Tibial nerve (tissue), 4 donors: Measurements from ENCODE around the gene BAIAP2.

ENCODE experiments used
- CTCF ChIP-seq, 5 experiments: fragments of 200-600 bp in 3 of 5; fragments of 450-650 bp in 2 of 5; sonication (generic) in 3 of 5; IDR thresholded peaks; one replicate each; pipeline ENCODE4 v1.5.1; 2016 to 2019; ENCODE audit warnings: antibody characterized with exemption in 5 of 5, mild to moderate bottlenecking in 3 of 5, moderate library complexity in 2 of 5
- EP300 ChIP-seq, 2 donors: sonication (generic); formaldehyde crosslinking; IDR thresholded peaks; one replicate each; pipeline ENCODE4 v1.6.1; 2017; ENCODE audit warnings: antibody characterized with exemption in 2 of 2, mild to moderate bottlenecking in 1 of 2
- POLR2A ChIP-seq, 2 donors: fragments of 450-650 bp; IDR thresholded peaks; one replicate each; pipeline ENCODE4 v1.6.1; 2017; ENCODE audit warnings: antibody characterized with exemption in 2 of 2, mild to moderate bottlenecking in 2 of 2, moderate library complexity in 2 of 2

DNA sequence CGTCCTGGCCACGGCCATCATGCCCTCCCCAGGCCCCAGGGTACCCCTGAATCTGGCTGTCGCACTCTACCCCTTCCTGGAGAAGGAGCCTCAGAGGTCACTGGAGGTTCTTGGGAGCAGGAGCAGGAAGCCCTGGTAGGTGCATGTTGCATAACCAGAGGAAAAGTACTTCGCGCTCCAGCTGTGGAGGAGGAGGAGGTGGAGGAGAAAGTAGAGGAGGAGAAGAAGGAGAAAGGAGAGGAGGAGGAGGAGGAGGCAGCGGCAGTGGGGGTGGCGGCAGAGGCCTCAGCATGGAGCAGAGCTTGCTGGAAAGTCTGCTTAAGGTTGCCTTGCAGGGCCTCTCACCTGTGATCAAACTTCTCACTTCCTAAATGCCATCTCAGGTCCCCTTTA, 61.8 kb downstream of the BAIAP2 start:
- TF ChIP-seq CTCF (IDR thresholded peaks at IDR 0.05) (no peak), POLR2A (IDR thresholded peaks at IDR 0.05) (no peak), EP300 (IDR thresholded peaks at IDR 0.05) (no peak)
